GM19324 (cell line): Measurements from ENCODE around the gene SIK2.
A peak's percentile ranks its signal among the peaks of the same experiment; 100 is the strongest.

Experiments used
- ATAC-seq: cut with Tn5 transposase; IDR thresholded peaks from one replicate; pipeline ENCODE4 v1.9.1; 2021; ENCODE audit warnings: mild to moderate bottlenecking, moderate library complexity; ENCODE audit not compliant: unreplicated experiment, low FRiP score

The SIK2 gene

DNA sequence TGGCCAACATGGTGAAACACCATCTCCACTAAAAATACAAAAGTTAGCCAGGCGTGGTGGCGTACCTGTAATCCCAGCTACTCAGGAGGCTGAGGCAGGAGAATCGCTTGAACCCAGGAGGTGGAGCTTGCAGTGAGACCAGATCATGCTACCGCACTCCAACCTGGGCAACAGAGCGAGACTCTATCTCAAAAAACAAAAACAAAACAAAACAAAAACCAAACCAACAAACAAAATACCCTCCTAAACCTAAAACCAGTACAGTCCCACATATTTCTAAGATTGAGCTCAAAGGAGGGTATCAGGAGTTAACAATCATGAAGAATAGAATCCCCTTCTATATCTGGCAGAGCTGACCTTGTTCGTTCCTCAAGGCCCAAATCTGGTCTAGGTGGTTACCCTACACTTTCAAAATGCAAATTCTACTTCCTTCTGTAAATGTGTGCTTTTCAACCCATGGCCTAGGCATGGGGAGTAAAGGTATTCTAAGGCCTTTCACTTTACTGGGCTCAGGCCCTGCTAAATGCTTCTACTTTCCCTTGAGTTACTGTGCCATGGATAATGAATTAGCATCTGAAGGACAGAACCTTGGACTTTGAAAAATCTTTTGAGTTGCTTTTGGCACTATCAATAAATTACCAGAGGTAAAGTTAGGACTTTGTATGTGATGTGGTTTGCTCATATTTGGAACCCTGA lies 174.3 kb downstream of the SIK2 start:
- peak; percentile 92 for ATAC-seq

DNA sequence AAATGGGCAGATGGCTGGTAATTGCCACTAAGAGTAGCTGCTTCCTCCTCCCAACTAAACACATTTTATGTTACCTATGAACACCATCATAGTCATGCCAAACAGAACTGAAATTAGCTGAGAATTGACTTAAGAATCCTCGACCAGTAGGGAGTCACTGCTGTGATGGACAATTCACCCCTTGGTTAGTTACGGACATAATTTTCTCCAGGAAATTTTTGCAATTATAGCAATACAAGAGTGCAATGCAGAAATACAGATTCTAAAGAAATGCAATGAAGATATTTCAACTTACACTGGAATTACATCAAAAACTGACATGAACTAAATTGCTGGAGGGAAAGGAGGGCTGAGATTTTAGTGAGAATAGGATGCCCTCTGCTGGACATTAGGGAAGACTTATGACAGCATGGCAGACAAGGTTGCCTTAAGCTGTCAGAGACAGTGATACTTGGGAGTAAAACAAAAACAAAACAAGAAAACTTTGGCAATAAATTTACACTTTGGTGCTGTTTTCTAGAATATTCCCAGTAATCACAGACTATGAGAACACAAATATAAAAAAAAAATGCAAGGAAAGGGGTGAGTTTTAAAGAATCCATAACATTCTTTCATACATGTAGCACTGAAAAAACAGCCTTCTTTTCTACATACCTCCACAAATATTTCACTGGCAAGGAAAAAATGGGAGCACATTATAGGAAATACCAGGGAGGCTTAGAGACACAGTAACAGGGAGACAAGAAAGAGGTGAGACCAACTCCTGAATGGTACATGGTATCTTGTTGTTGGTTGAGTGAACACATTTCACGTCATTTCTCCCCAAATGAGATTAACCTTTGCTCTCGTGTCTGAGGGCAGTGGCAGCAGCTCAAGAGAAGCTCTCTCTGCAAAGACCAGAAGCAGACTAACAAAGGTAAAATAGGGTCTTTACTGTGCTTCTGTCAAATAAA lies 175.1 kb downstream of the SIK2 start:
- peak; percentile 63 for ATAC-seq

DNA sequence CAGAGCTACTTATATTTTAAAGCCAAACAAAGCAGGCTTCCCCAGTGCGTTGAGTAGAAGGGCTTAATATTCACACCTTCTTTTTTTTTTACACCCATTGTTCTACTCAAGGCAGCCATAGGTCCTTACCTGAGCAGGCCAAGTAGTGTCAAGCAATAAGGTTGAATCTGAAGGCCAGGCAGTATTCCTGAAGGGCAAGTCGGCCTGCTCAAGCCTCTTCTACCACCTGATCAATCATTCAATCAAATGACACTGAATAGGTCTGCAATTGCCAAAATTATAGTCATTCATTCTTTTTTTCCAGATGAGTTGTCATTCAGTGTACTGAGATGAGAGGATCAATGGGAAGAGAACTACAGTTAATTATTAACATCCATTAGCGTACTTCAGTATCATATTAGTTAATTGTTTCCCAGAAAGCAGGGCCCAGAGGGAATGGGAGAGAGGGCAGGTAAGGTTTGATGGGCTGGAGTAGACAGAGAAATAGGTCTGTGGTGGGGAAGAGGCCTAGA lies 175.9 kb downstream of the SIK2 start:
- ATAC-seq = no peak

DNA sequence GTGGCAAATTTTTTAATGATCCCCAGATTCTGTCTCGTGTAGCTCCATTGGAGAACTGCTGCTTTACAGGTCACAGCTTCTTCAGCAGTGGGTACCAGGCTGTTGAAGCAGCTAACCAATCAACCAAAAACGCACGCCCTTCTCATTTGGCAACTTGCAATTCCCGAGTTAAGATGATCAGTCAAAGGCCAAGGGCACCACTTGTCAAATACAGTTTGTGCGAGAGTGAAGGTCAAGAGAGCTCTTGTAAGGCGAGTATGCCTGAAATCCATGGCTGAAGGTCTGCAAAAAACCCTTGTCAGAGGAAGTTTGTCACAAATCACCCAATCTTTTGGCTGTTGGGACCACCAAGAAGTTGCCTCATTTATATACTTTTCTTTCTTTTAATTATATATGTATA lies 176.9 kb downstream of the SIK2 start:
- no peak for ATAC-seq
